KMS-11 (cell line): ENCODE measurements around the gene TMEM40.
A peak's percentile ranks its signal among the peaks of the same experiment; 100 is the strongest.

ENCODE experiments used
- H2AFZ ChIP-seq: fragments of 200-600 bp; sonication (generic); 2 replicates; pipeline ENCODE4 v1.6.1; 2016; ENCODE audit warnings: antibody characterized with exemption, mixed run types, low read depth
- H3K27ac ChIP-seq: fragments of 200-600 bp; sonication (generic); 2 replicates; pipeline ENCODE4 v1.6.1; 2016; ENCODE audit warnings: mild to moderate bottlenecking, mixed run types
- H3K27me3 ChIP-seq: fragments of 200-600 bp; sonication (generic); 2 replicates; pipeline ENCODE4 v1.6.1; 2017; ENCODE audit warnings: mild to moderate bottlenecking, low read depth, mixed run types, moderate library complexity; ENCODE audit not compliant: insufficient read depth
- H3K36me3 ChIP-seq: fragments of 200-600 bp; sonication (generic); 2 replicates; pipeline ENCODE4 v1.6.1; 2017; ENCODE audit warnings: mild to moderate bottlenecking, mixed run types; ENCODE audit not compliant: insufficient read depth
- H3K4me1 ChIP-seq: fragments of 200-600 bp; sonication (generic); 2 replicates; pipeline ENCODE4 v1.6.1; 2016; ENCODE audit warnings: mild to moderate bottlenecking, low read depth, mixed run types; ENCODE audit not compliant: poor library complexity, severe bottlenecking
- H3K4me2 ChIP-seq: fragments of 200-600 bp; sonication (generic); 2 replicates; pipeline ENCODE4 v1.7.0; 2016; ENCODE audit warnings: mild to moderate bottlenecking, mixed run types
- H3K4me3 ChIP-seq: fragments of 200-600 bp; sonication (generic); IDR thresholded peaks from 2 replicates; pipeline ENCODE4 v1.6.1; 2017; ENCODE audit warnings: low read depth, low read length, mixed read lengths; ENCODE audit not compliant: insufficient read depth
- H3K79me2 ChIP-seq: fragments of 200-600 bp; sonication (generic); 2 replicates; pipeline ENCODE4 v1.6.1; 2016; ENCODE audit warnings: low read depth, mixed run types; ENCODE audit not compliant: insufficient read depth
- H3K9ac ChIP-seq: fragments of 200-600 bp; sonication (generic); 2 replicates; pipeline ENCODE4 v1.6.1; 2016; ENCODE audit warnings: mild to moderate bottlenecking, mixed run types
- H4K20me1 ChIP-seq: fragments of 200-600 bp; sonication (generic); 2 replicates; pipeline ENCODE4 v1.6.1; 2016; ENCODE audit warnings: mild to moderate bottlenecking, mixed run types; ENCODE audit not compliant: insufficient read depth
- TF ChIP-seq, protein P1 (sequence below): fragments of 200-600 bp; sonication (generic); conservative IDR thresholded peaks from 2 replicates; pipeline ENCODE4 v1.6.1; 2017; ENCODE audit warnings: low read depth, mild to moderate bottlenecking, antibody characterized with exemption, low read length, moderate library complexity, mixed read lengths

Gene TMEM40

DNA sequence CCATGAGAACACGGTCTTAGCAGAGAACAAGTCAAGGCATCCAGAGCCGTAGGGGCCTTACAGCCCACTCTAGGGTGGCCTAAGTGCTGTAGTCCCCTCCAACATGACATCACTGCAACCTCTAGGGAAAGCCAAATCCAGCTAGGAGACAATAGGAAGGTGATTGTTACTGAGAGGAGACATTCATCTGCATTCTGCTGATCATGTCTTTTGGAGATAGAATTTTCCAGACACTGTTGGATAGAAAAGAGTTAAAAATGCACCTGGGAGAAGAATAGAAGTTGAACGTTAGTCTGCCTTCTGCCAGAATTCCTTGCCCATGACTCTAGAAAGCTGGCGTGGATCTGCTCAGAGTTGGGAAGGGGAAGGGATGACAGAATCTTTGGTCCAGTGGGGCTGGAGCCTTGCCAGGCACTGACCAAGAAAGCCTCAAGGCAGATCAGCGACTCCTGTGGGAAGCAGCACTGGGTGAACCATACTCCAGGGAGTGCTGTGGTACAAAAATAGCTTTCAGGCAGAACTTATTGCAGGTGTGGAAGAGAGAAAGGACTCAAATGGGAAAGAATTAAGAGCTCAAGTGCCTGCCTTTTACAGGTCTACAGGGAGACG, 50.4 kb downstream of the TMEM40 start:
- H3K4me2 ChIP-seq = no peak overlapping the region
- no peaks in the 10 kb centered on the region for H4K20me1 ChIP-seq

DNA sequence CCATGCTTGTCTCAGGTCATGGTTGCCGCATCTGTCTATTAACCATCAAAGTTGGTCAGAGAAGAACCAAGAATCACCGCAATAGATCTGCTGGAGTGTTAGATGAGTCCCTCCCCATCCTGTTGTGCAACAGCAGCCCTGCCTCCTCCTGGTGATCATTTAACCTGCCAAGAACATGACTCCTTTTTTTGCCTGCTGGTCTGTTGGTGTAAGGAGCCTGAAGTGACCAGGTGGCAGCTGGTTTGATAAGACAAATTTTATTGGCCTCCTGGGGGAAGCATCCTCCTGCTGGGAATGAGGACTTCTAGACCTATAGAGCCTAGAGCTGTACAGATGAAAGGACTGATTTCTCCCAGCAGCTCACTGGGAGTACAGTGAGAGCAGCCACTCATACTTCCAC, 51.6 kb downstream of the TMEM40 start:
- Histone ChIP-seq H3K27me3 (no peaks in the 10 kb centered on the region), H3K4me2 (no peak overlapping the region), H3K79me2 (no peaks in the 10 kb centered on the region), H2AFZ (no peak overlapping the region), H4K20me1 (no peaks in the 10 kb centered on the region), H3K4me1 (no peaks in the 10 kb centered on the region), H3K9ac (no peak overlapping the region), H3K4me3 (no peak overlapping the region), H3K27ac (no peak overlapping the region), H3K36me3 (no peaks in the 10 kb centered on the region)
- TF ChIP-seq, protein P1, sequence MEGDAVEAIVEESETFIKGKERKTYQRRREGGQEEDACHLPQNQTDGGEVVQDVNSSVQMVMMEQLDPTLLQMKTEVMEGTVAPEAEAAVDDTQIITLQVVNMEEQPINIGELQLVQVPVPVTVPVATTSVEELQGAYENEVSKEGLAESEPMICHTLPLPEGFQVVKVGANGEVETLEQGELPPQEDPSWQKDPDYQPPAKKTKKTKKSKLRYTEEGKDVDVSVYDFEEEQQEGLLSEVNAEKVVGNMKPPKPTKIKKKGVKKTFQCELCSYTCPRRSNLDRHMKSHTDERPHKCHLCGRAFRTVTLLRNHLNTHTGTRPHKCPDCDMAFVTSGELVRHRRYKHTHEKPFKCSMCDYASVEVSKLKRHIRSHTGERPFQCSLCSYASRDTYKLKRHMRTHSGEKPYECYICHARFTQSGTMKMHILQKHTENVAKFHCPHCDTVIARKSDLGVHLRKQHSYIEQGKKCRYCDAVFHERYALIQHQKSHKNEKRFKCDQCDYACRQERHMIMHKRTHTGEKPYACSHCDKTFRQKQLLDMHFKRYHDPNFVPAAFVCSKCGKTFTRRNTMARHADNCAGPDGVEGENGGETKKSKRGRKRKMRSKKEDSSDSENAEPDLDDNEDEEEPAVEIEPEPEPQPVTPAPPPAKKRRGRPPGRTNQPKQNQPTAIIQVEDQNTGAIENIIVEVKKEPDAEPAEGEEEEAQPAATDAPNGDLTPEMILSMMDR = no peak

More for the DNA sequence above, 50.4 kb downstream of the TMEM40 start:
- H3K4me1 ChIP-seq = no peaks in the 10 kb centered on the region
- no peak overlapping the region for H3K9ac ChIP-seq
- H2AFZ ChIP-seq = no peak overlapping the region
- H3K36me3 ChIP-seq = no peaks in the 10 kb centered on the region
- no peak overlapping the region for H3K27ac ChIP-seq
- H3K4me3 ChIP-seq = no peak overlapping the region
- H3K79me2 ChIP-seq = no peaks in the 10 kb centered on the region
- TF ChIP-seq, protein P1 = no peak
- no peaks in the 10 kb centered on the region for H3K27me3 ChIP-seq

DNA sequence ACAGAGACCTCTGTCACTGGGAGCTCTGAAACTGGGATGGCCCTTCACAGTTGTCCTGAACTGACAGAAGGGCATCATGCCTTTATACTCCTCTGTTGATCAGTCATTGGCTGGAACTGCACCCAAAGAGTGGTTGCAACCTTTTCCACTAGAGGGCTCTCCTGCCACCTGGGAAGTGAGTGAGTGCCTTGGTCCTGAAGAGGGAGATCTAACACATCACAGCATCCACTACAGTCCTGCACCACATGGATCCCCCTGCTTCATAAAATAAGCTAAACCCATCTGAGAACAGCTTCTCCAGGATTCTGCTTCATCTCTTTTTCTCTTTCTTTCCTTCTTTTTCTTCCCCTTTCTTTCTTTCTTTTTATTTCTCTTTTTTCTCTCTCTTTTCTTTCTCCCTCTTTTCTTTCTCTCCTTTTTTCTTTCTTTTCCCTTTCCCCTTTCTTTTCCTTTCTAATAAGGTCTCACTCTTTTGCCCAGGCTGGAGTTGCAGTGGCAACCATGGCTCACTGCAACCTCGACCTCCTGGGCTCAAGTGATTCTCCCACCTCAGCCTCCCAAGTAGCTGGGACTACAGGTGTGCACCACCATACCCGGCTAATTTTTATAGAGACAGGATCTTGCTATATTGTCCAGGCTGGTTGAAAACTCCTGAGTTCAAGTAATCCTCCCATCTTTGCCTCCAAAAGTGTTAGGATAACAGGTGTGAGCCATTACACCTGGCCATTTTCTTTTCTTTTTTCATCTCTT, 52.4 kb downstream of the TMEM40 start:
- no peak overlapping the region for H3K4me3 ChIP-seq
- H3K4me2 ChIP-seq = no peak overlapping the region
- H3K27me3 ChIP-seq = no peaks in the 10 kb centered on the region
- no peak overlapping the region for H3K9ac ChIP-seq
- H3K4me1 ChIP-seq = no peaks in the 10 kb centered on the region
- no peak overlapping the region for H2AFZ ChIP-seq
- TF ChIP-seq, protein P1 = peak; percentile 69
- H3K79me2 ChIP-seq = no peaks in the 10 kb centered on the region
- no peaks in the 10 kb centered on the region for H4K20me1 ChIP-seq
- H3K27ac ChIP-seq = no peak overlapping the region
- H3K36me3 ChIP-seq = no peaks in the 10 kb centered on the region

DNA sequence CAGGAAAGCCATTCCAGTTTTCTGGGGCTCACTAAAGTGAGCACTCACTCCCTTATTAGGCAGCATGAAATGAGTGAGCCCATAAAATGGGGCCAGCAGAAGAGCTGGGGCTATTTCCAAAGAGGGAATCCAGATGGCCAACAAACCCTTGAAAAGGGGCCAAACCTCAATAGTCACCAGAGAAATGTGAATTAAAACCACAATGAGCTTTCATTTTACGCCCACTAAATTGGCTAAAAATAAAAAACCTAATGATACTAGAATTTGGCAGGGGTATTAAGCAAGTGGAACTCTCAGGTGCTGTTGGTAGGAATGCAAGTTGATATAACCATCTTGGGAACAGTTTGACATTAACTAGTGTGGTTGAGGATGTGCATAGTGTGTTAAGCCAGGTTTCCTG, 53.1 kb downstream of the TMEM40 start:
- Histone ChIP-seq H2AFZ (no peak overlapping the region), H3K4me1 (no peaks in the 10 kb centered on the region), H4K20me1 (no peaks in the 10 kb centered on the region), H3K9ac (no peak overlapping the region), H3K27me3 (no peaks in the 10 kb centered on the region), H3K79me2 (no peaks in the 10 kb centered on the region), H3K4me2 (no peak overlapping the region), H3K4me3 (no peak overlapping the region), H3K27ac (no peak overlapping the region), H3K36me3 (no peaks in the 10 kb centered on the region)
- TF ChIP-seq, protein P1 = no peak
